ENCODE measurements around the gene CASP5. TPM values are rescaled to one million over a fixed set of nuclear protein-coding genes. Genes with fewer than 3 reads are reported as not detected.

Gene CASP5
- total RNA-seq, 2 experiments from 2014 or later: not detected

DNA sequence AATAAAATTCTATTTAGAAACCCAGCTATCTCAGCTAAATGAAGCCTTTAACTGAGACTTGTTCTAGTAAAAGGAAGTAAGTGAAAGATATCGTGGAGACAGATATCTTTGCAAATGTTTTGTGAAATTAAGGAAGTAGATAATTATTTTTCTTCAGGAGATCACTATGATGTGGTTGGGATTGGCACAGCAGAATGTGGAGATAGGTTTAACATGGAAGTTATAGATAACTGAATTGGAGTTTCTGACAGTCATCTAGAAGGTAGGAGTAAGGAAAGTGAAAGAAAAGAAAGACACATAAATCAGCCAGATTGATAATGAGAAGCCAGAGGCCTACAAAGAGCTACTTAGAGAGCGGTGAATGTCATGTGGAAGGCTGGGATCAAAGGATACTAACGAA, 4.7 kb upstream of the CASP5 start:
- Mint-ChIP-seq H3K4me1 (ENCODE audit: low read depth) (peaks cover 23% of the 10 kb centered on the region), H3K36me3 (ENCODE audit: low read depth) (peaks cover 75% of the 10 kb centered on the region), H3K27ac (no peak overlapping the region), H3K9me3 (ENCODE audit: insufficient read depth) (no peaks in the 10 kb centered on the region), H3K4me3 (peak overlapping the region; percentile 19), H3K27me3 (ENCODE audit: low read depth) (no peaks in the 10 kb centered on the region)
- DNase-seq: no peak
- no peak for ATAC-seq
- CTCF ChIA-PET: interaction anchor here (0.9 to 1.9 kb wide), 2 partner anchors 18 to 27 kb away, joined by 3 to 6 read pairs; no protein-coding TSS in a partner anchor
- POLR2A ChIA-PET: no interaction called here

DNA sequence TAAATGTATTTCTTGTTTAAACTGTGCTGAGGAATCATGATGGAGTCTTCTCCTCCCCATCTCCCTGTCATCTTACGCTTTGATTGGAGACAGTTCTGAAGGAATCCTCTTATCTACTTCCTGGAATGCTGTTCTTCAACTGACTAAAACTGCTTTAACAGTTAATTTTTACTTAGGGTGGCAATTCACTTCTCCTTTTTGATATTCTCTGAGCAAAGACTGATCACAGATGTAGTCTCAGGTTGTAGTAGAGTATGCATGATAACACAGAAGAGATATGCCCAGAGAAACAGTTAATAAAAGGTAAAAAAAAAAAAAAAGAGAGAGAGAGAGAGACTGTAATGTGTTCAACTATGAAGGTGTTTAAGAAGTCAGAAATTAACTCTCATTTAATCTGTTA, 1.4 kb upstream of the CASP5 start:
- POLR2A ChIA-PET: no interaction called here
- CTCF ChIA-PET: no interaction called here
- ATAC-seq (no peak), DNase-seq (no peak)
- H3K27me3 Mint-ChIP-seq (ENCODE audit: low read depth): no peaks in the 10 kb centered on the region
- no peak overlapping the region for H3K4me3 Mint-ChIP-seq
- H3K4me1 Mint-ChIP-seq (ENCODE audit: low read depth): peaks cover 11% of the 10 kb centered on the region
- H3K27ac Mint-ChIP-seq: no peak overlapping the region
- no peaks in the 10 kb centered on the region for H3K9me3 Mint-ChIP-seq (ENCODE audit: insufficient read depth)
- H3K36me3 Mint-ChIP-seq (ENCODE audit: low read depth): peaks cover 47% of the 10 kb centered on the region

DNA sequence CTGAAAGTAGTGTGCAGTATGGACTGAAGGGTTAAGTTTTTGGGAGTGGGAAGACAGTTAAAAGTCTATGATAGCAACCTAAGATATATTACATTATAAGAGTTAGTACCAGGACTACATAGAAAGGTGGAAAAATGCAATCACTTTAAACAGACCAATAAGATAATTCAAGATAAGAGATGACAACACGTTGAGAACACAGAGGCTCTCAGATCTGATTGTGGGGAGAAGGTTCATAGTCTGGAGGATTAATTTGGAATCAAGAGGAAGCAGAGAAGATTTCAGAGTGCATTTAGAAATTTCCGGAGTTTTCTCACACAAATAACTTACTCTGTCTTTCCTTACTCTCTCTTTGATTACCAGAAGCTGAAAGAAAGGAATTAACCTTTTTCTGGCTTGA, 441 bp downstream of the CASP5 start:
- POLR2A ChIA-PET: no interaction called here
- no peaks in the 10 kb centered on the region for H3K9me3 Mint-ChIP-seq (ENCODE audit: insufficient read depth)
- H3K4me3 Mint-ChIP-seq: no peak overlapping the region
- no peaks in the 10 kb centered on the region for H3K27me3 Mint-ChIP-seq (ENCODE audit: low read depth)
- no peak overlapping the region for H3K27ac Mint-ChIP-seq
- DNase-seq (no peak), ATAC-seq (no peak)
- peaks cover 31% of the 10 kb centered on the region for H3K36me3 Mint-ChIP-seq (ENCODE audit: low read depth)
- CTCF ChIA-PET: no interaction called here
- no peaks in the 10 kb centered on the region for H3K4me1 Mint-ChIP-seq (ENCODE audit: low read depth)

DNA sequence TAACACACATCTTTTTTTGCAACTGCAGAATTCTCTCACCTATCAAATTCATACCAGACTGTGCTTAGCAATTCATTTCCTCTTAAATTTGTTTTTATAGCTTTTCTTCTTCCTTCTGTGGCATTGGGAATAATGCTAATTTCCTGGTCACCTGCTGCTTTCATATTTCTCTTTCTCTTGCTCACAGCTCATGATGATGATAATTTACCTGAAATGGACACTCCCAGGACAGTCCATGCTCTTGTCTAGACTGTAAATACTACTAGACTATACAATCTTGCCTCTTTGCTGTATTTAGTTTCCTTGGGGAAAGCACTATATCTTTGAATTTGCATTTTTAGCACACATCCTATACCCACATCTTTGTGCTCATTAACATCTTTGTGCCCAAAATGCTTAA, 15.5 kb downstream of the CASP5 start:
- ATAC-seq: no peak
- CTCF ChIA-PET: no interaction called here
- Mint-ChIP-seq H3K4me3 (no peak overlapping the region), H3K27ac (no peak overlapping the region), H3K27me3 (ENCODE audit: low read depth) (no peaks in the 10 kb centered on the region), H3K4me1 (ENCODE audit: low read depth) (no peaks in the 10 kb centered on the region), H3K36me3 (ENCODE audit: low read depth) (no peaks in the 10 kb centered on the region), H3K9me3 (ENCODE audit: insufficient read depth) (no peaks in the 10 kb centered on the region)
- no peak for DNase-seq
- POLR2A ChIA-PET: no interaction called here

DNA sequence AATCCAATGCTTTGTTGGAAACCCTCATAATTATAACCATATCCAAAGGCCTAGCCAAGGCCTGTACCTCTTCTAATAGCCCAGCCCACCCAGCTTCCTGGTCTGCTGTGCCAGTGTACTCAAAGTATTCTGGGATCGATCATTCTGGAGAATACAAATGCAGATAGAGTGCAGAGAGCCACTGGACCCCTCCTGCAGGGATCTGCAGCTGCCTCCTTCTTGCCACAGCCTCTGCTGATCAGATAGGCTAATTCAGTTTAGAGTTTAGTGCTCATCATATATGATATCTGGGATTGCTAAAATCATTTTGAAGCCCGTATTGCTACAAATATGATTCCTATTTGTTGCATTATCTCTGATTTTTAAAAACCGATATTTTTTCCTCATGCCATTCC, 17.5 kb downstream of the CASP5 start:
- no peak for ATAC-seq
- Mint-ChIP-seq H3K4me3 (no peak overlapping the region), H3K27me3 (ENCODE audit: low read depth) (no peaks in the 10 kb centered on the region), H3K4me1 (ENCODE audit: low read depth) (peaks cover 4% of the 10 kb centered on the region), H3K9me3 (ENCODE audit: insufficient read depth) (no peaks in the 10 kb centered on the region), H3K36me3 (ENCODE audit: low read depth) (no peaks in the 10 kb centered on the region), H3K27ac (no peak overlapping the region)
- no peak for DNase-seq
- CTCF ChIA-PET: no interaction called here
- POLR2A ChIA-PET: no interaction called here

DNA sequence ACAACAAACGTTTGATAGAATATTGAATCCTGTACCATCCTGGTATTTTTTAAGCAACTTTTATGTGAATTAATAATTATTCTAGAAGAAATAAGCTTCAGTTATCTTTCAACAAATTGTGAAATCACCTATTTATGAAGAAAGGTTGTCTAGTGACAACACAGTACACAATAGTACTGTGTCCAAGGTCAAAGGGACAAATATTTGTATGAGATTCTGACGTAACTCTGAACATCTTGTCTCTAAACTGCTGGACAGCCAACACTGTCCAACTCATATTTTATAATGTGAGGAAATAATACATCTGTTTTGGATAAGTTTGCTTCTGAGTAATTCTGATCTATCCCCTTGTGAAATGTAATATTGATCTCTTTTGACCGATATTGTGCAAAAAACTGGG, 18.9 kb downstream of the CASP5 start:
- POLR2A ChIA-PET: no interaction called here
- DNase-seq (no peak), ATAC-seq (no peak)
- Mint-ChIP-seq H3K4me1 (ENCODE audit: low read depth) (peaks cover 4% of the 10 kb centered on the region), H3K4me3 (no peak overlapping the region), H3K27ac (no peak overlapping the region), H3K36me3 (ENCODE audit: low read depth) (no peaks in the 10 kb centered on the region), H3K9me3 (ENCODE audit: insufficient read depth) (no peaks in the 10 kb centered on the region), H3K27me3 (ENCODE audit: low read depth) (no peaks in the 10 kb centered on the region)
- CTCF ChIA-PET: no interaction called here

DNA sequence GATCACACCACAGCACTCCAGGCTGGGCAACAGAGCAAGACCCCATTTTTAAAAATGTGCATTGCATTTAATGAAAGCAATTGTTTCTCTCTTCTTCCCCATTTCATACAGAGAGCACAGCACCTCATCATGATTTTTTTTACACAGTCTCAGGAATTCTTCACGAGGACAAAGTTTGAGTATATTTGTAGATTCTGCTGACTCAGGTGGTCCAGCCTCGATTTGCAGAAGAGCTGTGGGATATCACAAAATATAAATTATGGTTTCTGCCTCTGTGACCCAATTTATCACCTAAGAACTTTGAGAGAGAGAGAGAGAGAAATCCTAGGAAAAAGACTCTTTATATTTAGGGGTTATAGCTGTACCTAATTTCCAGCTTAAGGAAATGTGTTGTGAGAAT, 19.8 kb downstream of the CASP5 start:
- ATAC-seq (no peak), DNase-seq (no peak)
- Mint-ChIP-seq H3K36me3 (ENCODE audit: low read depth) (no peaks in the 10 kb centered on the region), H3K4me3 (no peak overlapping the region), H3K9me3 (ENCODE audit: insufficient read depth) (no peaks in the 10 kb centered on the region), H3K27ac (no peak overlapping the region), H3K27me3 (ENCODE audit: low read depth) (no peaks in the 10 kb centered on the region), H3K4me1 (ENCODE audit: low read depth) (peaks cover 4% of the 10 kb centered on the region)
- POLR2A ChIA-PET: no interaction called here
- CTCF ChIA-PET: no interaction called here

DNA sequence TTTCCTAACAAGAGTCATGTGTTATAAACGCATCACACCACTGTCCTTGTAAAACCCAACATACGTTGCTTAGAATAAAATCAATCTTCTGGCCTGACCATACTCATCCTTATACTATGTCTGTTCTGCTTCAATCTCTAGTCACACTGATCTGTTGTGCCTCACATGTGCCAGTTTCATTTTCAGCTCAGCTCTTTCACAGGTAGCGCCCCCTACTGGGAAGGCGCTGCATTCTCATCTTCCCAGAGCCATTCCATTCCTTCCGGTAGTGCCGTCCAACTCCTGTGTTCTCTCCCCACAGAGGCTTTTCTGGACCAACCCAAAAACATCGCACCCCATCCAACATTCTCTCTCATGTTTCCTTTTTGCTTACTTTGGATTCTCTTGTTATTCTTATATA, 22.2 kb downstream of the CASP5 start:
- Mint-ChIP-seq H3K9me3 (ENCODE audit: insufficient read depth) (no peaks in the 10 kb centered on the region), H3K27ac (no peak overlapping the region), H3K4me3 (no peak overlapping the region), H3K27me3 (ENCODE audit: low read depth) (no peaks in the 10 kb centered on the region), H3K36me3 (ENCODE audit: low read depth) (no peaks in the 10 kb centered on the region), H3K4me1 (ENCODE audit: low read depth) (peaks cover 4% of the 10 kb centered on the region)
- ChIA-PET POLR2A (no interaction called here), CTCF (interaction anchor here (0.6 to 1.8 kb wide), 8 partner anchors 11 to 177 kb away, joined by 3 to 8 read pairs (median 5); no protein-coding TSS in a partner anchor)
- DNase-seq (peak; percentile 58), ATAC-seq (peak; percentile 61)

DNA sequence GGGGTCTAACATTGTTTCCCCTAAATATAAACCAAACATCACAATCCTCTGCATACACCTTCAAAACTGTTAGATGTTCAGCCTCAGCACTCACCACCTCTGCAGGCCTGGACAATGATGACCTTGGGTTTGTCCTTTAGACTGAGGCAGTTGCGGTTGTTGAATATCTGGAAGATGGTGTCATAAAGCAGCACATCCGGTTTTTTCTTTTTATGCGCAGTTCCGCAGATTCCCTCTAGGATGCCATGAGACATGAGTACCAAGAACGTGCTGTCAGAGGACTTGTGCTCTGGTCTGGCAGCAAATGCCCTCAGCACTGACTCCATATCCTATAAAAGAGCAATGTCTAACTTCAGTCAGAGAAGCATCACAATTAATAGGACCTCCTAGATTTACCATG, 22.8 kb downstream of the CASP5 start:
- Mint-ChIP-seq H3K27ac (no peak overlapping the region), H3K36me3 (ENCODE audit: low read depth) (no peaks in the 10 kb centered on the region), H3K4me1 (ENCODE audit: low read depth) (peaks cover 4% of the 10 kb centered on the region), H3K4me3 (no peak overlapping the region), H3K27me3 (ENCODE audit: low read depth) (no peaks in the 10 kb centered on the region), H3K9me3 (ENCODE audit: insufficient read depth) (no peaks in the 10 kb centered on the region)
- ChIA-PET CTCF (interaction anchor here (0.6 to 1.8 kb wide), 7 partner anchors 11 to 177 kb away, joined by 3 to 8 read pairs (median 6); no protein-coding TSS in a partner anchor), POLR2A (no interaction called here)
- ATAC-seq (no peak), DNase-seq (no peak)

DNA sequence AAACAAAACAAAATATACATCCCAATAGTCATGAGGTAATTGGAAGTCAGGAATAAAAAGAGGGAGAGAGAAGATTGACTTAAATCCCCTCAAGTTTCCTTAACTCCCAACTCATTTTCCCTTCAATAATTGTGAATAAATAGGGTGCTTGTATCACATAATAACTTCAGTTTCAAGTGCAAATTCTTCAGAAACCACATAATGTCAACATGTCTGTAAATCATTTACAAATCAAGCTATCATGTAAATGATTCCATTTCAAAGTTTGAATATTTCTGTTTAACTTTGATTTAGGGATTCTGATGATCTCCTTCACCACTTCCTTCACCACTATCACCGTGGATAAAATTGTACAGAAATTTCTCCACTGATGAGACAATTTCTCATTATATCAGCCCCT, 23.2 kb downstream of the CASP5 start:
- peaks cover 8% of the 10 kb centered on the region for H3K4me1 Mint-ChIP-seq (ENCODE audit: low read depth)
- H3K27me3 Mint-ChIP-seq (ENCODE audit: low read depth): no peaks in the 10 kb centered on the region
- ChIA-PET POLR2A (interaction anchor here (0.6 kb wide), 1 partner anchor 114 kb away, joined by 3 read pairs; no protein-coding TSS in a partner anchor), CTCF (no interaction called here)
- ATAC-seq (no peak), DNase-seq (no peak)
- H3K9me3 Mint-ChIP-seq (ENCODE audit: insufficient read depth): no peaks in the 10 kb centered on the region
- no peak overlapping the region for H3K4me3 Mint-ChIP-seq
- H3K27ac Mint-ChIP-seq: no peak overlapping the region
- no peaks in the 10 kb centered on the region for H3K36me3 Mint-ChIP-seq (ENCODE audit: low read depth)

DNA sequence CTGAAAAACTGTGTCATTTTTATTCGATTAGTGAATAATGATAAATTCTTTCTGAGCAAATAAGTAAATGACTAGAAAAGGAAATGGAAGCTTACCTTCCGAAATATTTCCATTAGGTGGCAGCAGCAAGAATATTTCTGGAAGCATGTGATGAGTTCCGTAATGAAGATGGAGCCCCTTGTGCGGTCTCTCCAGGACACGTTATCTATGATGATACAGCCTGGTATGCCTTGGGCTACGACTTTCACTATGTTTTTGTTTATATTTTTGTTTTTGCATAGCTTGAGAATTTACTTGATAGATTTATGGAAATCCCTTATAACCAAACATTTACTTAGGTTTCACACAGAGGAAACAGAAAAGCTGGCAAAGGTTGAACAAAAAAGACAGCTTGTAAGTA, 25.7 kb downstream of the CASP5 start:
- peaks cover 15% of the 10 kb centered on the region for H3K4me1 Mint-ChIP-seq (ENCODE audit: low read depth)
- H3K4me3 Mint-ChIP-seq: no peak overlapping the region
- no peak overlapping the region for H3K27ac Mint-ChIP-seq
- CTCF ChIA-PET: no interaction called here
- ATAC-seq (no peak), DNase-seq (no peak)
- H3K9me3 Mint-ChIP-seq (ENCODE audit: insufficient read depth): peaks cover 3% of the 10 kb centered on the region
- no peaks in the 10 kb centered on the region for H3K27me3 Mint-ChIP-seq (ENCODE audit: low read depth)
- no peaks in the 10 kb centered on the region for H3K36me3 Mint-ChIP-seq (ENCODE audit: low read depth)
- POLR2A ChIA-PET: no interaction called here

DNA sequence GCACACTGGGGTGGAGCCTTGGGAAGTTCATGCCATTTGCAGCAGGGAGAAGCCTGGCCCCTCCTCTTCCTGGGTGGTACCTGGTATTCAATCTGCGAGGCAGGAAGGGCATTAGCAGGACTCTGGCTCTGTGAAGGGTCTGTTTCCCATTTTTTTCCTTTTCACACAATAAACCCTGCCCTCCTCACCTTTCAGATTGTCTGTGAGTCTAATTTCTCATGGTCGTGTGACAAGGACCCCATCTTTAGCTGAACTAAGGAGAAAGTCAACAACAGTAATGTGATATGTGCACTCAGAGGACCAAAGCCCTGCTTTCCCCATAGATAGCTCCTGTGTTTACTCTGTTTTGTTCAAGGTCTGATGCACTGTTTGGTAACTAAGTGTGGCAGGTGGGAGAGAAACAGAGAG, 28.0 kb downstream of the CASP5 start:
- Mint-ChIP-seq H3K4me3 (no peak overlapping the region), H3K9me3 (ENCODE audit: insufficient read depth) (peaks cover 3% of the 10 kb centered on the region), H3K27me3 (ENCODE audit: low read depth) (no peaks in the 10 kb centered on the region), H3K27ac (no peak overlapping the region), H3K4me1 (ENCODE audit: low read depth) (peaks cover 11% of the 10 kb centered on the region), H3K36me3 (ENCODE audit: low read depth) (no peaks in the 10 kb centered on the region)
- CTCF ChIA-PET: no interaction called here
- DNase-seq: no peak
- POLR2A ChIA-PET: no interaction called here
- ATAC-seq: no peak

DNA sequence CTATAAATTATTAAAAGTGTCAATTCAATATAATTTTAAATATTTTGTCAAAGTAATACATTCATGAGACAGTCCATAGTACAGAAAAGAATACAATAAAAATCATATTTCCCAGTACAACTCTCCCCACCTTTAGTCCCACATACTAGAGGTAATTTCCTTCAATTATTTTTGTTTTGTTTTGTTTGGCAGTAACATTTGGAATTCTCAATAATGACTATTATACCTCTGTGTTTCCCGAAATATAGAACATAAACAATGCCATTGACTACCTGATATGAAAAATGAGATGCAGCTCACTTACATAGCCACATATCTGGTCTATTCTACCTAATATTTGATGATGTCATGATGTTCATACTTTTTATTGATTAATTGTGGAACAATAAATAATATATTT, 30.2 kb downstream of the CASP5 start:
- H3K27ac Mint-ChIP-seq: no peak overlapping the region
- no peaks in the 10 kb centered on the region for H3K27me3 Mint-ChIP-seq (ENCODE audit: low read depth)
- ChIA-PET POLR2A (no interaction called here), CTCF (no interaction called here)
- no peak for ATAC-seq
- DNase-seq: no peak
- no peaks in the 10 kb centered on the region for H3K36me3 Mint-ChIP-seq (ENCODE audit: low read depth)
- peaks cover 11% of the 10 kb centered on the region for H3K4me1 Mint-ChIP-seq (ENCODE audit: low read depth)
- no peak overlapping the region for H3K4me3 Mint-ChIP-seq
- H3K9me3 Mint-ChIP-seq (ENCODE audit: insufficient read depth): peaks cover 3% of the 10 kb centered on the region

All from activated CD8-positive, alpha-beta T cell treated with anti-CD3 and anti-CD28 coated beads, Interleukin-2, amount 10 ng/mL, durations not matched to agents 7 days and 5 days (primary cell).